ENCODE results near the gene LITAF.
A peak's percentile ranks its signal among the peaks of the same experiment; 100 is the strongest.

DNA sequence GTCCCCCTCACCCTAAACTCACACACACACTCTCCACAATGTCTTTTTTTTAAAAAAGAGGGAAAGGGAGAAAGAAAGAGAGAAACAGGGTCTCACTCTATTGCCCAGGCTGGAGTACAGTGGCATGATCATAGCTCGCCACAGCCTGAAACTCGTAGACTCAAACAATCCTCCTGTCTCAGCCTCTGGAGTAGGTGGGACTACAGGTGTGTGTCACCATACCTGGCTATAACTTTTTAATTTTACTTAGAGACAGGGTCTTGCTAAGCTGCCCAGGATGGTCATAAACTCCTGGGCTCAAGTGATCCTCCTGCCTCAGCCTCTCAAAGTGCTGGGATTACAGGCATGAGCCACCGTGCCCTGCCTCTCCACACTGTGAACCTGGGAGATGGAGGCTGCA lies 24.9 kb downstream of the LITAF start:
- peak; percentile 86 for TF ChIP-seq ZNF121 (tag by site-specific recombination; IDR thresholded peaks at IDR 0.05)
- TF ChIP-seq ZNF10 (tag by site-specific recombination; IDR thresholded peaks at IDR 0.05) = no peak
- TF ChIP-seq, protein P1, sequence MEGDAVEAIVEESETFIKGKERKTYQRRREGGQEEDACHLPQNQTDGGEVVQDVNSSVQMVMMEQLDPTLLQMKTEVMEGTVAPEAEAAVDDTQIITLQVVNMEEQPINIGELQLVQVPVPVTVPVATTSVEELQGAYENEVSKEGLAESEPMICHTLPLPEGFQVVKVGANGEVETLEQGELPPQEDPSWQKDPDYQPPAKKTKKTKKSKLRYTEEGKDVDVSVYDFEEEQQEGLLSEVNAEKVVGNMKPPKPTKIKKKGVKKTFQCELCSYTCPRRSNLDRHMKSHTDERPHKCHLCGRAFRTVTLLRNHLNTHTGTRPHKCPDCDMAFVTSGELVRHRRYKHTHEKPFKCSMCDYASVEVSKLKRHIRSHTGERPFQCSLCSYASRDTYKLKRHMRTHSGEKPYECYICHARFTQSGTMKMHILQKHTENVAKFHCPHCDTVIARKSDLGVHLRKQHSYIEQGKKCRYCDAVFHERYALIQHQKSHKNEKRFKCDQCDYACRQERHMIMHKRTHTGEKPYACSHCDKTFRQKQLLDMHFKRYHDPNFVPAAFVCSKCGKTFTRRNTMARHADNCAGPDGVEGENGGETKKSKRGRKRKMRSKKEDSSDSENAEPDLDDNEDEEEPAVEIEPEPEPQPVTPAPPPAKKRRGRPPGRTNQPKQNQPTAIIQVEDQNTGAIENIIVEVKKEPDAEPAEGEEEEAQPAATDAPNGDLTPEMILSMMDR (tag by site-specific recombination; IDR thresholded peaks at IDR 0.05) = no peak
- no peak for TF ChIP-seq ZNF292 (tag by site-specific recombination; IDR thresholded peaks at IDR 0.05; ENCODE audit: borderline replicate concordance, low read depth)
- TF ChIP-seq YY1 (tag by site-specific recombination; IDR thresholded peaks at IDR 0.05) = no peak
- TF ChIP-seq SCRT2 (tag by site-specific recombination; IDR thresholded peaks at IDR 0.05) = no peak
- no peak for TF ChIP-seq ZNF776 (tag by site-specific recombination; IDR thresholded peaks at IDR 0.05; ENCODE audit: borderline replicate concordance)
